SIG-M5 treated with dmso at 0.1 percent for 504 hours (cell line): ENCODE data around the gene INHA.

Source experiments
- DNase-seq: peaks from one replicate; lab custom pipeline; 2025; ENCODE audit not compliant: unreplicated experiment; lab: John Stamatoyannopoulos, UW

Gene INHA

GRCh38 chr2:219609149-219609750, 37.1 kb downstream of the INHA start:
- DNase-seq, result no peak

GRCh38 chr2:219611306-219611705, 39.2 kb downstream of the INHA start:
- DNase-seq, result no peak

- no peak for DNase-seq
Observed at GRCh38 chr2:219611866-219612576, 39.9 kb downstream of the INHA start.

GRCh38 chr2:219612577-219613286, 40.6 kb downstream of the INHA start:
- no peak for DNase-seq

- no peak for DNase-seq
Observed at GRCh38 chr2:219613461-219614070, 41.5 kb downstream of the INHA start.

- no peak for DNase-seq
Observed at GRCh38 chr2:219614076-219614860, 42.2 kb downstream of the INHA start.

GRCh38 chr2:219615036-219615435, 42.9 kb downstream of the INHA start:
- no peak for DNase-seq

- DNase-seq, result no peak
Observed at GRCh38 chr2:219615894-219616293, 43.8 kb downstream of the INHA start.

- no peak for DNase-seq
Observed at GRCh38 chr2:219616550-219616949, 44.4 kb downstream of the INHA start.

GRCh38 chr2:219618733-219619122, 46.6 kb downstream of the INHA start:
- no peak for DNase-seq

- no peak for DNase-seq
Observed at GRCh38 chr2:219619235-219619634, 47.1 kb downstream of the INHA start.

GRCh38 chr2:219620546-219620945, 48.4 kb downstream of the INHA start:
- DNase-seq, result no peak

GRCh38 chr2:219621935-219622334, 49.8 kb downstream of the INHA start:
- no peak for DNase-seq

- DNase-seq, result no peak
Observed at GRCh38 chr2:219622472-219622871, 50.4 kb downstream of the INHA start.

GRCh38 chr2:219624565-219624964, 52.5 kb downstream of the INHA start:
- DNase-seq, result no peak

- no peak for DNase-seq
Observed at GRCh38 chr2:219625179-219625578, 53.1 kb downstream of the INHA start.
